Measurements from ENCODE around the gene OTUB1. TPM values are rescaled to one million over a fixed set of nuclear protein-coding genes. Genes with fewer than 3 reads are reported as not detected.

The OTUB1 gene
- total RNA-seq, 1 donor from 2014 or later, result 107 TPM

- peaks cover 9% of the 10 kb centered on the region for H3K27me3 Mint-ChIP-seq (ENCODE audit: low read depth)
- intact Hi-C loops (cut with micrococcal nuclease), result no loop called here
- no peaks in the 10 kb centered on the region for H3K4me1 Mint-ChIP-seq (ENCODE audit: low read depth)
- no peak for DNase-seq (ENCODE audit: low spot score)
- no peaks in the 10 kb centered on the region for H3K36me3 Mint-ChIP-seq (ENCODE audit: low read depth)
- H3K9me3 Mint-ChIP-seq, result no peaks in the 10 kb centered on the region
- H3K27ac Mint-ChIP-seq, result no peak overlapping the region
- H3K4me3 Mint-ChIP-seq (ENCODE audit: low read depth), result no peak overlapping the region
Measured at GRCh38 chr11:64025205-64025604, 39.0 kb downstream of the OTUB1 start.

GRCh38 chr11:64026575-64027205, 40.5 kb downstream of the OTUB1 start:
- H3K27ac Mint-ChIP-seq, result no peak overlapping the region
- no peak overlapping the region for H3K4me3 Mint-ChIP-seq (ENCODE audit: low read depth)
- DNase-seq (ENCODE audit: low spot score), result no peak
- H3K27me3 Mint-ChIP-seq (ENCODE audit: low read depth), result peaks cover 9% of the 10 kb centered on the region
- intact Hi-C loops (cut with micrococcal nuclease), result no loop called here
- H3K36me3 Mint-ChIP-seq (ENCODE audit: low read depth), result no peaks in the 10 kb centered on the region
- no peaks in the 10 kb centered on the region for H3K4me1 Mint-ChIP-seq (ENCODE audit: low read depth)
- no peaks in the 10 kb centered on the region for H3K9me3 Mint-ChIP-seq

GRCh38 chr11:64027651-64028397, 41.6 kb downstream of the OTUB1 start:
- no peak for DNase-seq (ENCODE audit: low spot score)

GRCh38 chr11:64028398-64029115, 42.3 kb downstream of the OTUB1 start:
- intact Hi-C loops (cut with micrococcal nuclease), result no loop called here
- peaks cover 16% of the 10 kb centered on the region for H3K27me3 Mint-ChIP-seq (ENCODE audit: low read depth)
- H3K4me1 Mint-ChIP-seq (ENCODE audit: low read depth), result no peaks in the 10 kb centered on the region
- H3K4me3 Mint-ChIP-seq (ENCODE audit: low read depth), result no peak overlapping the region
- H3K9me3 Mint-ChIP-seq, result no peaks in the 10 kb centered on the region
- no peak overlapping the region for H3K27ac Mint-ChIP-seq
- no peak for DNase-seq (ENCODE audit: low spot score)
- no peaks in the 10 kb centered on the region for H3K36me3 Mint-ChIP-seq (ENCODE audit: low read depth)

More at GRCh38 chr11:64027651-64028397, 41.6 kb downstream of the OTUB1 start:
- H3K36me3 Mint-ChIP-seq (ENCODE audit: low read depth), result no peaks in the 10 kb centered on the region
- no peaks in the 10 kb centered on the region for H3K4me1 Mint-ChIP-seq (ENCODE audit: low read depth)
- peaks cover 14% of the 10 kb centered on the region for H3K27me3 Mint-ChIP-seq (ENCODE audit: low read depth)
- no peaks in the 10 kb centered on the region for H3K9me3 Mint-ChIP-seq
- H3K27ac Mint-ChIP-seq, result no peak overlapping the region
- intact Hi-C loops (cut with micrococcal nuclease), result no loop called here
- no peak overlapping the region for H3K4me3 Mint-ChIP-seq (ENCODE audit: low read depth)

- Mint-ChIP-seq H3K36me3 (ENCODE audit: low read depth) (no peaks in the 10 kb centered on the region), H3K4me1 (ENCODE audit: low read depth) (no peaks in the 10 kb centered on the region), H3K27ac (no peak overlapping the region), H3K27me3 (ENCODE audit: low read depth) (peaks cover 26% of the 10 kb centered on the region), H3K9me3 (no peaks in the 10 kb centered on the region), H3K4me3 (ENCODE audit: low read depth) (no peak overlapping the region)
- no peak for DNase-seq (ENCODE audit: low spot score)
- intact Hi-C loops (cut with micrococcal nuclease), result no loop called here
Measured at GRCh38 chr11:64029773-64030172, 43.5 kb downstream of the OTUB1 start.

- no peak overlapping the region for H3K4me3 Mint-ChIP-seq (ENCODE audit: low read depth)
- H3K36me3 Mint-ChIP-seq (ENCODE audit: low read depth), result no peaks in the 10 kb centered on the region
- peaks cover 32% of the 10 kb centered on the region for H3K27me3 Mint-ChIP-seq (ENCODE audit: low read depth)
- intact Hi-C loops (cut with micrococcal nuclease), result no loop called here
- no peak overlapping the region for H3K27ac Mint-ChIP-seq
- H3K4me1 Mint-ChIP-seq (ENCODE audit: low read depth), result no peaks in the 10 kb centered on the region
- DNase-seq (ENCODE audit: low spot score), result no peak
- no peaks in the 10 kb centered on the region for H3K9me3 Mint-ChIP-seq
Measured at GRCh38 chr11:64031001-64031400, 44.8 kb downstream of the OTUB1 start.

GRCh38 chr11:64032050-64032449, 45.8 kb downstream of the OTUB1 start:
- intact Hi-C loops (cut with micrococcal nuclease), result no loop called here
- H3K27me3 Mint-ChIP-seq (ENCODE audit: low read depth), result peaks cover 25% of the 10 kb centered on the region
- H3K9me3 Mint-ChIP-seq, result no peaks in the 10 kb centered on the region
- no peak overlapping the region for H3K4me3 Mint-ChIP-seq (ENCODE audit: low read depth)
- no peaks in the 10 kb centered on the region for H3K4me1 Mint-ChIP-seq (ENCODE audit: low read depth)
- DNase-seq (ENCODE audit: low spot score), result no peak
- H3K36me3 Mint-ChIP-seq (ENCODE audit: low read depth), result no peaks in the 10 kb centered on the region
- no peak overlapping the region for H3K27ac Mint-ChIP-seq

GRCh38 chr11:64034411-64034811, 48.2 kb downstream of the OTUB1 start:
- Mint-ChIP-seq H3K27ac (no peak overlapping the region), H3K4me1 (ENCODE audit: low read depth) (no peaks in the 10 kb centered on the region), H3K27me3 (ENCODE audit: low read depth) (peaks cover 31% of the 10 kb centered on the region), H3K4me3 (ENCODE audit: low read depth) (no peak overlapping the region), H3K9me3 (no peaks in the 10 kb centered on the region), H3K36me3 (ENCODE audit: low read depth) (no peaks in the 10 kb centered on the region)
- intact Hi-C loops (cut with micrococcal nuclease), result no loop called here
- DNase-seq (ENCODE audit: low spot score), result no peak

- intact Hi-C loops (cut with micrococcal nuclease), result no loop called here
- no peaks in the 10 kb centered on the region for H3K9me3 Mint-ChIP-seq
- no peak overlapping the region for H3K27ac Mint-ChIP-seq
Measured at GRCh38 chr11:64035081-64035524, 48.9 kb downstream of the OTUB1 start.

GRCh38 chr11:64035576-64035975, 49.3 kb downstream of the OTUB1 start, which contains the start of gene FLRT1:
FLRT1 (plus strand) TSS chr11:64035931; CDS start chr11:64116268, 80,337 bp downstream.
- H3K27ac Mint-ChIP-seq, result no peak within 1 kb of the TSS
- H3K4me3 Mint-ChIP-seq (ENCODE audit: low read depth), result peak within 1 kb of the TSS; percentile 33
- intact Hi-C loops (cut with micrococcal nuclease), result no loop called here
- no peaks in the 10 kb centered on the region for H3K9me3 Mint-ChIP-seq
- peaks cover 31% of the 10 kb centered on the region for H3K27me3 Mint-ChIP-seq (ENCODE audit: low read depth)
- no peak for DNase-seq (ENCODE audit: low spot score)
- H3K4me1 Mint-ChIP-seq (ENCODE audit: low read depth), result no peaks in the 10 kb centered on the region
- H3K36me3 Mint-ChIP-seq (ENCODE audit: low read depth), result no peaks in the 10 kb centered on the region

More at GRCh38 chr11:64035081-64035524, 48.9 kb downstream of the OTUB1 start:
- Mint-ChIP-seq H3K4me1 (ENCODE audit: low read depth) (no peaks in the 10 kb centered on the region), H3K36me3 (ENCODE audit: low read depth) (no peaks in the 10 kb centered on the region), H3K4me3 (ENCODE audit: low read depth) (peak overlapping the region; percentile 33), H3K27me3 (ENCODE audit: low read depth) (peaks cover 31% of the 10 kb centered on the region)
- DNase-seq (ENCODE audit: low spot score), result no peak

- Mint-ChIP-seq H3K4me3 (ENCODE audit: low read depth) (no peak overlapping the region), H3K4me1 (ENCODE audit: low read depth) (no peaks in the 10 kb centered on the region), H3K27me3 (ENCODE audit: low read depth) (peaks cover 31% of the 10 kb centered on the region), H3K27ac (no peak overlapping the region), H3K36me3 (ENCODE audit: low read depth) (no peaks in the 10 kb centered on the region), H3K9me3 (no peaks in the 10 kb centered on the region)
- intact Hi-C loops (cut with micrococcal nuclease), result no loop called here
- DNase-seq (ENCODE audit: low spot score), result no peak
Measured at GRCh38 chr11:64036087-64037026, 50.1 kb downstream of the OTUB1 start.

- Mint-ChIP-seq H3K27me3 (ENCODE audit: low read depth) (peaks cover 31% of the 10 kb centered on the region), H3K4me1 (ENCODE audit: low read depth) (no peaks in the 10 kb centered on the region), H3K36me3 (ENCODE audit: low read depth) (no peaks in the 10 kb centered on the region), H3K4me3 (ENCODE audit: low read depth) (no peak overlapping the region), H3K27ac (no peak overlapping the region), H3K9me3 (no peaks in the 10 kb centered on the region)
- intact Hi-C loops (cut with micrococcal nuclease), result no loop called here
- no peak for DNase-seq (ENCODE audit: low spot score)
Measured at GRCh38 chr11:64037027-64037634, 50.9 kb downstream of the OTUB1 start.
